ENCODE measurements around the gene CIDEC.

DNA sequence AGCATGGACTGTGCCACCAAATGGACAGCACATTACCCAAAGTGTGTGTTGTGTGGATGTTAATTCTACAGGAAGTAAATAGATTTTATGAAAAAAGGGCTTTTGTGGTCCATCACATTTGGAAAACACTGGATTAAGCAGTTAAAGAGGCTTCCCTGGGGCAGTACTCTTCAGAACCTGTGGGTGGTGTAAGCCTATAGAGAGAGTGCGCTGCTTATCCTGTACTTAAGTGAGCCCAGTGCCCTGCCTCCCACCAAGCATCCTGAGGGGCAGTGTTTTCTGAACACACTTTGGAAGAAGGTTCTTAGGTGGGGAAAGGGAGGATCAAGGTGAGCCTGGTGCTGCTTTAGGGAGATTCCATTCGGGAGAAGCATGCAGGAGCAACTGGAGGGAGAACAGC, 59.1 kb downstream of the CIDEC start:
- TF ChIP-seq CTCF (conservative IDR thresholded peaks at IDR 0.05) (no peak; the same call in 1 of the 2 replicates), ZFX (IDR thresholded peaks at IDR 0.05) (no peak)

Data from C4-2B (cell line).